MM.1S (cell line): ENCODE measurements around the gene UFD1.

Experiments
- EZH2phosphoT487 ChIP-seq: fragments of 300-600 bp; sonication (generic); IDR thresholded peaks from 2 replicates; pipeline ENCODE4 v1.6.1; 2018; ENCODE audit warnings: antibody characterized with exemption, low read length
- TF ChIP-seq, protein P1 (sequence below): fragments of 300-600 bp; sonication (generic); IDR thresholded peaks from 2 replicates; pipeline ENCODE4 v1.5.1; 2016; ENCODE audit warnings: antibody characterized with exemption, low read length, mixed read lengths

- TF ChIP-seq, protein P1, sequence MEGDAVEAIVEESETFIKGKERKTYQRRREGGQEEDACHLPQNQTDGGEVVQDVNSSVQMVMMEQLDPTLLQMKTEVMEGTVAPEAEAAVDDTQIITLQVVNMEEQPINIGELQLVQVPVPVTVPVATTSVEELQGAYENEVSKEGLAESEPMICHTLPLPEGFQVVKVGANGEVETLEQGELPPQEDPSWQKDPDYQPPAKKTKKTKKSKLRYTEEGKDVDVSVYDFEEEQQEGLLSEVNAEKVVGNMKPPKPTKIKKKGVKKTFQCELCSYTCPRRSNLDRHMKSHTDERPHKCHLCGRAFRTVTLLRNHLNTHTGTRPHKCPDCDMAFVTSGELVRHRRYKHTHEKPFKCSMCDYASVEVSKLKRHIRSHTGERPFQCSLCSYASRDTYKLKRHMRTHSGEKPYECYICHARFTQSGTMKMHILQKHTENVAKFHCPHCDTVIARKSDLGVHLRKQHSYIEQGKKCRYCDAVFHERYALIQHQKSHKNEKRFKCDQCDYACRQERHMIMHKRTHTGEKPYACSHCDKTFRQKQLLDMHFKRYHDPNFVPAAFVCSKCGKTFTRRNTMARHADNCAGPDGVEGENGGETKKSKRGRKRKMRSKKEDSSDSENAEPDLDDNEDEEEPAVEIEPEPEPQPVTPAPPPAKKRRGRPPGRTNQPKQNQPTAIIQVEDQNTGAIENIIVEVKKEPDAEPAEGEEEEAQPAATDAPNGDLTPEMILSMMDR: no peak
- no peak for TF ChIP-seq EZH2phosphoT487
Observed at GRCh38 chr22:19455585-19456370, 23.2 kb downstream of the UFD1 start.
